ENCODE results near the gene TUFT1. TPM values are rescaled to one million over a fixed set of nuclear protein-coding genes. Genes with fewer than 3 reads are reported as not detected.

TUFT1 gene
- total RNA-seq = 3.1 TPM
- long read RNA-seq, partial matches to known transcripts = 1 of 4 reads
- long read RNA-seq, other reads (novel, unspliced or antisense) = 0 of 4 reads

GRCh38 chr1:151540021-151540981, at the start of gene TUFT1:
Gene TUFT1, plus strand, starts transcription at chr1:151540309. Its CDS starts 58 bp downstream, at chr1:151540367.
- intact Hi-C loops (cut with micrococcal nuclease) = no loop called here
- ATAC-seq (peak; percentile 98), DNase-seq (peak; percentile 96)

- DNase-seq = no peak
- intact Hi-C loops (cut with micrococcal nuclease) = no loop called here
- ATAC-seq = no peak
Measured at GRCh38 chr1:151491641-151492040, 48.5 kb upstream of the TUFT1 start.

GRCh38 chr1:151492120-151492519, 48.0 kb upstream of the TUFT1 start:
- intact Hi-C loops (cut with micrococcal nuclease) = no loop called here
- ATAC-seq (no peak), DNase-seq (no peak)

- ATAC-seq (no peak), DNase-seq (no peak)
- intact Hi-C loops (cut with micrococcal nuclease) = no loop called here
Measured at GRCh38 chr1:151493042-151493441, 47.1 kb upstream of the TUFT1 start.

GRCh38 chr1:151494741-151495281, 45.3 kb upstream of the TUFT1 start:
- DNase-seq (no peak), ATAC-seq (no peak)
- intact Hi-C loops (cut with micrococcal nuclease) = no loop called here

GRCh38 chr1:151495316-151495715, 44.8 kb upstream of the TUFT1 start:
- intact Hi-C loops (cut with micrococcal nuclease) = no loop called here
- no peak for DNase-seq
- no peak for ATAC-seq

DNA sequence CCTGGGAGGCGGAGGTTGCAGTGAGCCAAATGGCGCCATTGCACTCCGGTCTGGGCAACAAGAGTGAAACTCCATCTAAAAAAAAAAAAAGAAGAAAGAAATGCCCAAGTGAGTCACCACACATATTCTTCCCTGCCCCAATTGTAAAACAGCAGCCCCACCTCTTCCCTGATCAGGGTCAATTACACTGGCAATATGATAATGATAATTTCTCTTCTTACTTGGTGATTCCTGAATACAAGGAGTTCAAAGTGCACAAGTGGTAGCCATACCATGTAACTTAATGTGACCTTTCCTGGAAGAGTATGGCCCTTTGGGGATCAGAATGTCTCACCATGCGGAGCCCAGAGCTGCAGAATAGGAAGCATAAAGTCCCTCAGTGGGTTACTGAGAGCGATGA, 40.7 kb upstream of the TUFT1 start:
- no peak for DNase-seq
- intact Hi-C loops (cut with micrococcal nuclease) = no loop called here

DNA sequence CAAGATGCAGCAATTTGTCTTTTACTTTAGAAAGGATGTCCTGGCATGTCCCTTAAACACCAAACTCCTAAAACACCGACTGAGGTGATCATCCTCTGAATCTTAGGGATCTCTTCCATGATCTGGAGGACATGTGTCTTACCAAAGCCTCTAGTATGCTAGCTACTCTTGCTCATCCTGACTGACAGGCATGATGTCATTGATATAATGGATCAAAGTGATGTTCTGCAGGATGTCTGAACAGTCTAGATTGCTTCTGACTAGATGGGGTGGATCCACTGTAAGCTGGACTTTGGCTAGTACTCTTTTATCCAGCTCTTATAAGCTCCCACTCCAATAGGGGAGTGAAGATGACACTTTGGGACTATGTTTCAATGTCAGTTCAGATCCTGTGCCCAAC, 40.2 kb upstream of the TUFT1 start:
- intact Hi-C loops (cut with micrococcal nuclease) = no loop called here
- no peak for ATAC-seq
- DNase-seq = no peak

More for the DNA sequence above, 40.7 kb upstream of the TUFT1 start:
- ATAC-seq = no peak

- ATAC-seq = no peak
- intact Hi-C loops (cut with micrococcal nuclease) = no loop called here
- DNase-seq = no peak
Measured at GRCh38 chr1:151501474-151501873, 38.6 kb upstream of the TUFT1 start.

- ATAC-seq = no peak
- DNase-seq = no peak
- intact Hi-C loops (cut with micrococcal nuclease) = no loop called here
Measured at GRCh38 chr1:151502035-151502700, 37.9 kb upstream of the TUFT1 start.

DNA sequence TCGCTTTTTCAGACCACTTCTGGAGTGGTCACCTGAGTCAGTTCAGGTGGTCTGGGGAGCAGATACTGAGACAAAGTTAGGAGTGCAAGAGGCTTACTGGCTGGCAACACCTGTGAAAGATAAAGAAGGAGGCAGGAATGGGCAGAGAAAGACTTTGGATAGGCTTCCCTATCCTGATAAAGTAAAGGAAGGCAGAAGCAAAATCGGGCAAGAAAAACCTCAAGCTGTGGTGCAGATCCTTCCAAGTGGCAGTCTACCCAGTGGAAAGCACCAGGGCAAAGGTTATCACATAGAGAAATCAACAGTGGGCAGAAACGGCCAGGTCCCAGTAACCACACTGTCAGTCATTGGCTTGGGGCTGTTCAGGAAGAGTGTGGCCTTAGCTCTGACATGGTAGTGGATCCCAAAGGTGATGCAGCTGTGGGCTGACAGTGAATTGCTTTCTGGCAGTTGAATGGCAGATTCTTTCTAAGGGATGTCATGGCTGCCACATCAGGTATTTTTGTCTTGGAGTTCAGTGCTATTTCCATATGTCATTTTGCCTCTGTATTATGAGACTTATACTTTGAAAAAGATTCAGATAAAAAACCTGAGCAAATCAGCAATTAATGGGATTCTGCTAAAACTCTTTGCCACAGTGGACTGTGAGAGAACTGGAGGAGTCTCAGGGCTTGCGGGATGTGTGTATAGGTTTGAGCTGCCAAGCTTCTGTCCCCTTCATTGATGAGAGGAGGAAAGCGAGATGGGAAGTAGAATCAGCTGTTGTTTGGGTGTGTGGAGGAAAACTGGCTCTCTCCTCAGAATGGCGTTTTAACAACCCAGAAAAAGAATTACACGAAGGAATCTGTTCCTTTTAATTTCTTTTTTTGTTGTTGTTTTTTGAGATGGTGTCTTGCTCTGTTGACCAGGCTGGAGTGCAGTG, 37.0 kb upstream of the TUFT1 start:
- no peak for DNase-seq
- intact Hi-C loops (cut with micrococcal nuclease) = no loop called here
- ATAC-seq = no peak

GRCh38 chr1:151504252-151504651, 35.9 kb upstream of the TUFT1 start:
- intact Hi-C loops (cut with micrococcal nuclease) = no loop called here
- DNase-seq (no peak), ATAC-seq (no peak)

GRCh38 chr1:151504759-151505158, 35.4 kb upstream of the TUFT1 start:
- intact Hi-C loops (cut with micrococcal nuclease) = no loop called here
- DNase-seq (no peak), ATAC-seq (no peak)

GRCh38 chr1:151508833-151509232, 31.3 kb upstream of the TUFT1 start:
- DNase-seq (no peak), ATAC-seq (no peak)
- intact Hi-C loops (cut with micrococcal nuclease) = no loop called here

DNA sequence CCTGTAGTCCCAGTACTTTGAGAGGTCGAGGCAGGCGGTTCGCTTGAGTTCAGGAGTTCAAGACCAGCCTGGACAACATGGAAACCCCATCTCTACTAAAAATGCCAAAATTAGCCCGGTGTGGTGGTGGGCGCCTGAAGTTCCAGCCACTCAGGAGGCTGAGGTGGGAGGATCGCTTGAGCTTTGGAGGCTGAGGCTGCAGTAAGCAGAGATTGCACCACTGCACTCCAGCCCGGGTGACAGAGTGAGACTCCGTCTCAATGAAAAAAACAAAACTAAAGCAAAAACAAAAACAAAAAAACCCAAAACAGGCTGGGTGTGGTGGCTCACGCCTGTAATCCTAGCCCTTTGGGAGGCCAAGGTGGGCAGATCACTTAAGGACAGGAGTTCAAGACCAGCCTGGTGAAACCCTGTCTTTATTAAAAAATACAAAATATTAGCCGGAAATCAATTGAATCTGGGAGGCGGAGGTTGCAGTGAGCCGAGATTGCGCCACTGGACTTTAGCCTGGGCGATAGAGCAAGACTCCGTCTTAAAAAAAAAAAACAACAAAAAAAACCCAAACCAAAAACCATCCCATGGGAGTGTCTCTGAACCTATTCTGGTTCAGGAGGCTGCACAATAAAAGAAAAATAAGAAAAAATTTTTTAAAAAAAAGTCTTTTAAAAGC, 30.6 kb upstream of the TUFT1 start:
- intact Hi-C loops (cut with micrococcal nuclease) = no loop called here
- no peak for ATAC-seq

DNA sequence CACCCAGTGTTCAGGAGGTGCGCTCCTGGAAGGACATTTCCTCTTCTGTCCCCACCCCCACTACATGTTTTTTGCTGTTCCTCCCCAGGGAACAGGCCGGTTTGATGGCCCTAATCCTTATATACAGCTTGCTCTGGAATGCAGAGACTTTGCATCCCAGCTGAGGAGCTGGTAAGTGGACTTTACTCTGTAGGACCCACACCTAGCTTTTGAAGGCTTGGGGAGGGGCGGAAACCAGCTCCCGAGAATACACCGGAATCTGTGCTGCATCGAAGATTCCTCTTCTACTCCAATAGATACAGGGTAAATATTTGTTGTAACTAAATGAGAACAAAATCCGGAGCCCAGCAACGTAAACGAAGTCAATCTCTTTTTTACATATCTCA, 30.1 kb upstream of the TUFT1 start:
- no peak for DNase-seq
- ATAC-seq = no peak
- intact Hi-C loops (cut with micrococcal nuclease) = no loop called here

More for the DNA sequence above, 30.6 kb upstream of the TUFT1 start:
- no peak for DNase-seq

GRCh38 chr1:151510614-151510956, 29.5 kb upstream of the TUFT1 start:
- DNase-seq = no peak
- ATAC-seq = no peak
- intact Hi-C loops (cut with micrococcal nuclease) = no loop called here

GRCh38 chr1:151510957-151511635, 29.0 kb upstream of the TUFT1 start, which contains the start of gene CGN:
Gene CGN, plus strand, starts transcription at chr1:151511387. Its CDS starts 7,133 bp downstream, at chr1:151518520.
- ATAC-seq (peak; percentile 99), DNase-seq (peak; percentile 89)
- intact Hi-C loops (cut with micrococcal nuclease) = no loop called here

Data from left ventricle myocardium superior (tissue), 1 donor.